Calu3 (cell line): ENCODE data around the gene PLXNA4. TPM values are rescaled to one million over a fixed set of nuclear protein-coding genes. Genes with fewer than 3 reads are reported as not detected.

Source experiments
- BruUV-seq: library from RNA; stranded (reverse); fragments of 400-500 nt; replicated peaks from 2 replicates; lab custom pipeline; 2021; lab: Mats Ljungman, UMichigan
- CTCF ChIA-PET: fragments of 300-600 bp; sonication (Branson Sonifier 250); formaldehyde crosslinking; loops from one replicate; lab custom pipeline; 2022; ENCODE audit warnings: antibody characterized with exemption; lab: Charles Lee
- DNase-seq: peaks from one replicate; pipeline ENCODE4 v3.0.0; 2022
- H3K27ac Mint-ChIP-seq: one replicate; pipeline ENCODE4 v1.8.0; 2022; ENCODE audit warnings: mixed read lengths; ENCODE audit not compliant: unreplicated experiment
- H3K27me3 Mint-ChIP-seq: one replicate; pipeline ENCODE4 v1.8.0; 2022; ENCODE audit warnings: mixed read lengths; ENCODE audit not compliant: unreplicated experiment
- H3K36me3 Mint-ChIP-seq: one replicate; pipeline ENCODE4 v1.8.0; 2022; ENCODE audit warnings: mild to moderate bottlenecking, moderate library complexity, mixed read lengths; ENCODE audit not compliant: insufficient read depth, unreplicated experiment
- H3K4me1 Mint-ChIP-seq: one replicate; pipeline ENCODE4 v1.8.0; 2022; ENCODE audit warnings: mild to moderate bottlenecking, low read depth, mixed read lengths; ENCODE audit not compliant: unreplicated experiment
- H3K4me3 Mint-ChIP-seq: one replicate; pipeline ENCODE4 v1.8.0; 2022; ENCODE audit warnings: mild to moderate bottlenecking, low read depth, moderate library complexity, mixed read lengths; ENCODE audit not compliant: unreplicated experiment
- H3K9me3 Mint-ChIP-seq: one replicate; pipeline ENCODE4 v1.8.0; 2022; ENCODE audit warnings: low read depth, mixed read lengths; ENCODE audit not compliant: unreplicated experiment
- CTCF ChIP-seq: fragments of 200-600 bp; IDR thresholded peaks from one replicate; pipeline ENCODE4 v1.8.0; 2022; ENCODE audit warnings: antibody characterized with exemption; ENCODE audit not compliant: unreplicated experiment
- intact Hi-C: fragments of 100-400 bp; cut with micrococcal nuclease; formaldehyde crosslinking; loops from one replicate; pipeline ENCODE4 v1.10.0; 2022; ENCODE audit not compliant: unreplicated experiment
- total RNA-seq: library from RNA; stranded (reverse); gene quantifications from 2 replicates; pipeline ENCODE4 v1.2.3, GENCODE V29; 2022

PLXNA4 gene
- total RNA-seq, 1 experiment from 2014 or later = not detected

- peaks cover 67% of the 10 kb centered on the region for H3K27me3 Mint-ChIP-seq
- no peaks in the 10 kb centered on the region for H3K36me3 Mint-ChIP-seq
- CTCF ChIA-PET = interaction anchor here (0.5 kb wide), 1 partner anchor 82 kb away, joined by 3 read pairs; no protein-coding TSS in a partner anchor
- no peak overlapping the region for H3K4me3 Mint-ChIP-seq
- DNase-seq = no peak
- TF ChIP-seq CTCF = no peak
- BruUV-seq = no TSS peak
- intact Hi-C loops = no loop called here
- no peak overlapping the region for H3K27ac Mint-ChIP-seq
- no peaks in the 10 kb centered on the region for H3K9me3 Mint-ChIP-seq
- no peaks in the 10 kb centered on the region for H3K4me1 Mint-ChIP-seq
Measured at GRCh38 chr7:132083537-132084123, 492.6 kb downstream of the PLXNA4 start.

- H3K9me3 Mint-ChIP-seq = no peaks in the 10 kb centered on the region
- intact Hi-C loops = no loop called here
- H3K36me3 Mint-ChIP-seq = no peaks in the 10 kb centered on the region
- H3K4me1 Mint-ChIP-seq = no peaks in the 10 kb centered on the region
- CTCF ChIA-PET = interaction anchor here (0.6 to 0.7 kb wide), 2 partner anchors 82 to 530 kb away, joined by 3 to 4 read pairs; no protein-coding TSS in a partner anchor
- TF ChIP-seq CTCF = no peak
- H3K4me3 Mint-ChIP-seq = no peak overlapping the region
- no TSS peak for BruUV-seq
- H3K27me3 Mint-ChIP-seq = peaks cover 67% of the 10 kb centered on the region
- no peak for DNase-seq
- H3K27ac Mint-ChIP-seq = no peak overlapping the region
Measured at GRCh38 chr7:132083126-132083525, 493.1 kb downstream of the PLXNA4 start.

GRCh38 chr7:132082394-132082793 lies 493.9 kb downstream of the PLXNA4 start:
- TF ChIP-seq CTCF = no peak
- Mint-ChIP-seq H3K36me3 (no peaks in the 10 kb centered on the region), H3K27me3 (peaks cover 63% of the 10 kb centered on the region), H3K4me1 (no peaks in the 10 kb centered on the region), H3K4me3 (no peak overlapping the region), H3K9me3 (no peaks in the 10 kb centered on the region), H3K27ac (no peak overlapping the region)
- BruUV-seq = no TSS peak
- DNase-seq = no peak
- intact Hi-C loops = no loop called here
- CTCF ChIA-PET = interaction anchor here (0.6 to 0.7 kb wide), 2 partner anchors 81 to 530 kb away, joined by 3 to 4 read pairs; no protein-coding TSS in a partner anchor

GRCh38 chr7:132081686-132082085 lies 494.6 kb downstream of the PLXNA4 start:
- H3K36me3 Mint-ChIP-seq = no peaks in the 10 kb centered on the region
- CTCF ChIA-PET = no interaction called here
- no peaks in the 10 kb centered on the region for H3K4me1 Mint-ChIP-seq
- H3K27ac Mint-ChIP-seq = no peak overlapping the region
- DNase-seq = no peak
- intact Hi-C loops = no loop called here
- no TSS peak for BruUV-seq
- TF ChIP-seq CTCF = no peak
- no peaks in the 10 kb centered on the region for H3K9me3 Mint-ChIP-seq
- peaks cover 65% of the 10 kb centered on the region for H3K27me3 Mint-ChIP-seq
- no peak overlapping the region for H3K4me3 Mint-ChIP-seq
